Liver (tissue), 9 donors: ENCODE results near the gene HLCS. TPM values are rescaled to one million over a fixed set of nuclear protein-coding genes. Genes with fewer than 3 reads are reported as not detected.

Source experiments
- DNase-seq: peaks from one replicate; pipeline ENCODE4 v3.0.0-alpha.2; 2017; ENCODE audit warnings: low spot score
- H3K27ac ChIP-seq, 2 donors: one replicate each; pipeline ENCODE4 v1.7.0; 2013; ENCODE audit warnings: inconsistent platforms in 2 of 2, low read length in 2 of 2, control low read depth in 1 of 2, low read depth in 1 of 2, mild to moderate bottlenecking in 1 of 2
- H3K27me3 ChIP-seq, 4 donors: one replicate each; pipeline versions ENCODE4 v1.6.1 to v1.7.0; 2013; ENCODE audit warnings: low read length in 3 of 4, inconsistent platforms in 1 of 4, mild to moderate bottlenecking in 1 of 4, moderate library complexity in 1 of 4; ENCODE audit not compliant: control insufficient read depth in 4 of 4, insufficient read depth in 4 of 4
- H3K36me3 ChIP-seq, 4 donors: one replicate each; pipeline versions ENCODE4 v1.6.1 to v1.7.0; 2013; ENCODE audit warnings: low read length in 3 of 4, mild to moderate bottlenecking in 3 of 4, low read depth in 1 of 4, moderate library complexity in 1 of 4; ENCODE audit not compliant: control insufficient read depth in 4 of 4, insufficient read depth in 3 of 4
- H3K4me1 ChIP-seq, 4 donors: one replicate each; pipeline versions ENCODE4 v1.6.1 to v1.7.0; 2013; ENCODE audit warnings: low read length in 3 of 4, mild to moderate bottlenecking in 3 of 4, moderate library complexity in 1 of 4; ENCODE audit not compliant: control insufficient read depth in 4 of 4, insufficient read depth in 4 of 4
- H3K4me3 ChIP-seq, 3 donors: one replicate each; pipeline versions ENCODE4 v1.6.1 to v1.7.0; 2013; ENCODE audit warnings: low read length in 3 of 3, control low read depth in 1 of 3, low read depth in 1 of 3, mild to moderate bottlenecking in 1 of 3
- H3K9ac ChIP-seq, 2 donors: one replicate each; pipeline ENCODE4 v1.7.0; 2013; ENCODE audit warnings: low read length in 2 of 2, mild to moderate bottlenecking in 2 of 2, moderate library complexity in 2 of 2, control low read depth in 1 of 2, low read depth in 1 of 2
- H3K9me3 ChIP-seq, 4 donors: one replicate each; pipeline versions ENCODE4 v1.6.1 to v1.7.0; 2013; ENCODE audit warnings: low read length in 3 of 4; ENCODE audit not compliant: control insufficient read depth in 4 of 4
- ATF3 ChIP-seq: IDR thresholded peaks from 2 replicates; pipeline ENCODE4 v1.6.1; 2016; ENCODE audit warnings: antibody characterized with exemption
- CTCF ChIP-seq: fragments of 150-350 bp; IDR thresholded peaks from 2 replicates; pipeline ENCODE4 v1.5.1; 2017; ENCODE audit warnings: improper control_type of control experiment, low read depth, low read length; ENCODE audit not compliant: missing input control
- EGR1 ChIP-seq, 2 donors: IDR thresholded peaks; 2 replicates each; pipeline ENCODE4 v1.6.1; 2016 to 2018; ENCODE audit warnings: antibody characterized with exemption in 2 of 2, low read depth in 2 of 2
- FOXA1 ChIP-seq: IDR thresholded peaks from 2 replicates; pipeline ENCODE4 v1.6.1; 2016; ENCODE audit warnings: antibody characterized with exemption
- FOXA2 ChIP-seq: IDR thresholded peaks from 2 replicates; pipeline ENCODE4 v1.6.1; 2016; ENCODE audit warnings: antibody characterized with exemption
- GABPA ChIP-seq, 2 donors: IDR thresholded peaks in 1 of 2; conservative IDR thresholded peaks in 1 of 2; 2 replicates each; pipeline ENCODE4 v1.6.1; 2016; ENCODE audit warnings: antibody characterized with exemption in 2 of 2, mild to moderate bottlenecking in 1 of 2, moderate library complexity in 1 of 2
- HNF4A ChIP-seq, 2 donors: conservative IDR thresholded peaks; 2 replicates each; pipeline ENCODE4 v1.6.1; 2016; ENCODE audit warnings: antibody characterized with exemption in 2 of 2, mild to moderate bottlenecking in 2 of 2
- HNF4G ChIP-seq: IDR thresholded peaks from 2 replicates; pipeline ENCODE4 v1.6.1; 2016; ENCODE audit warnings: antibody characterized with exemption
- JUND ChIP-seq, 2 donors: IDR thresholded peaks; 2 replicates each; pipeline ENCODE4 v1.6.1; 2016; ENCODE audit warnings: antibody characterized with exemption in 2 of 2
- MAX ChIP-seq: IDR thresholded peaks from 2 replicates; pipeline ENCODE4 v1.6.1; 2016; ENCODE audit warnings: antibody characterized with exemption
- NR2F2 ChIP-seq: IDR thresholded peaks from 2 replicates; pipeline ENCODE4 v1.6.1; 2016; ENCODE audit warnings: antibody characterized with exemption
- RAD21 ChIP-seq, 2 donors: IDR thresholded peaks; 2 replicates each; pipeline ENCODE4 v1.6.1; 2016; ENCODE audit warnings: antibody characterized with exemption in 2 of 2, mild to moderate bottlenecking in 2 of 2
- REST ChIP-seq: IDR thresholded peaks from 2 replicates; pipeline ENCODE4 v1.6.1; 2016; ENCODE audit warnings: antibody characterized with exemption, mild to moderate bottlenecking
- RXRA ChIP-seq, 2 donors: IDR thresholded peaks; 2 replicates each; pipeline ENCODE4 v1.6.1; 2017 to 2018; ENCODE audit warnings: antibody characterized with exemption in 2 of 2, mild to moderate bottlenecking in 1 of 2
- SP1 ChIP-seq: IDR thresholded peaks from 2 replicates; pipeline ENCODE4 v1.6.1; 2018; ENCODE audit warnings: antibody characterized with exemption, mild to moderate bottlenecking
- TAF1 ChIP-seq: conservative IDR thresholded peaks from 2 replicates; pipeline ENCODE4 v1.6.1; 2016; ENCODE audit warnings: antibody characterized with exemption, mild to moderate bottlenecking
- YY1 ChIP-seq: IDR thresholded peaks from 2 replicates; pipeline ENCODE4 v1.6.1; 2016; ENCODE audit warnings: antibody characterized with exemption, mild to moderate bottlenecking
- ZBTB33 ChIP-seq: IDR thresholded peaks from 2 replicates; pipeline ENCODE4 v1.6.1; 2016; ENCODE audit warnings: antibody characterized with exemption
- WGBS: extraction: QIAGEN DNeasy Blood & Tissue Kit; methylation state at CpG from one replicate; pipeline ENCODE4 v1.1.7; 2013; 5-methylcytosine and 5-hydroxymethylcytosine counted together
- polyA plus RNA-seq, 2 donors: library from polyadenylated mRNA; stranded (reverse) in 1 of 2; unstranded in 1 of 2; fragments of 200-250 nt in 1 of 2; fragments of >200 nt in 1 of 2; fragmentation: Nextera tagmentation in 1 of 2; extraction: Ambion mirVana in 1 of 2; gene quantifications; one replicate each; pipeline versions ENCODE4 v1.2.1 to v1.2.3, GENCODE V29; 2013 to 2015
- total RNA-seq, 2 donors: library from RNA; depleted of rRNA; stranded (reverse); fragments of >200 nt; gene quantifications; one replicate each; pipeline ENCODE4 v1.2.3, GENCODE V29; 2014
- donor health status: healthy.
- donor health status: healthy.
- donor health status: healthy.
- donor health status: healthy.
- donor health status: healthy.

The HLCS gene
- total and polyA plus RNA-seq, 4 donors: 6.6 to 22.5 (median 8.3) TPM

GRCh38 chr21:36780861-36781260 is 185.6 kb downstream of the HLCS start:
- DNase-seq: no peak
- H3K9me3 ChIP-seq: no peaks in the 10 kb centered on the region
- no peak overlapping the region for H3K27ac ChIP-seq
- H3K27me3 ChIP-seq: no peaks in the 10 kb centered on the region
- no peaks in the 10 kb centered on the region for H3K4me1 ChIP-seq
- H3K9ac ChIP-seq: no peak overlapping the region
- WGBS: 85% methylated on average over 6 of the region's 6 CpGs
- no peak overlapping the region for H3K4me3 ChIP-seq
- no peaks in the 10 kb centered on the region for H3K36me3 ChIP-seq
- TF ChIP-seq HNF4A (conservative IDR thresholded peaks at IDR 0.05) (no peak), REST (no peak), NR2F2 (no peak), SP1 (no peak), EGR1 (IDR thresholded peaks at IDR 0.05; ENCODE audit: low read depth in 2 of 2) (no peak), CTCF (no peak), GABPA (IDR thresholded peaks at IDR 0.05 in 1 of 2, conservative IDR thresholded peaks at IDR 0.05 in 1 of 2) (no peak), FOXA2 (no peak), RXRA (IDR thresholded peaks at IDR 0.05) (no peak), JUND (IDR thresholded peaks at IDR 0.05) (no peak), RAD21 (IDR thresholded peaks at IDR 0.05) (no peak), MAX (no peak), HNF4G (no peak), YY1 (no peak), ATF3 (no peak), FOXA1 (no peak)

- Histone ChIP-seq H3K9me3 (no peaks in the 10 kb centered on the region), H3K4me1 (peaks cover 0 to 8% (median 5%) of the 10 kb centered on the region in 4 donors), H3K4me3 (no peak overlapping the region), H3K27ac (no peak overlapping the region), H3K36me3 (no peaks in the 10 kb centered on the region), H3K9ac (no peak overlapping the region), H3K27me3 (no peaks in the 10 kb centered on the region)
- 86% methylated on average over 10 of the region's 10 CpGs for WGBS
- no peak for TF ChIP-seq SP1
- no peak for TF ChIP-seq ZBTB33
- TF ChIP-seq YY1: no peak
- TF ChIP-seq HNF4G: no peak
- no peak for TF ChIP-seq CTCF
- no peak for TF ChIP-seq REST
- TF ChIP-seq FOXA1: no peak
- TF ChIP-seq FOXA2: no peak
- TF ChIP-seq HNF4A (conservative IDR thresholded peaks at IDR 0.05): no peak
- no peak for TF ChIP-seq RAD21 (IDR thresholded peaks at IDR 0.05)
- no peak for TF ChIP-seq JUND (IDR thresholded peaks at IDR 0.05)
- TF ChIP-seq TAF1: no peak
- DNase-seq: no peak
Measured at GRCh38 chr21:36776981-36777617, 189.4 kb downstream of the HLCS start.
